Neural progenitor cell (in vitro differentiated cells): ENCODE data around the gene PHEX. TPM values are rescaled to one million over a fixed set of nuclear protein-coding genes. Genes with fewer than 3 reads are reported as not detected.

Source experiments
- DNase-seq: peaks from one replicate; pipeline ENCODE4 v3.0.0-alpha.2; 2016; ENCODE audit warnings: low spot score
- H2AFZ ChIP-seq: fragments of 200-600 bp; sonication (generic); replicated peaks from 2 replicates; pipeline ENCODE4 v1.6.1; 2016; ENCODE audit warnings: antibody characterized with exemption
- H3F3A ChIP-seq: fragments of 200-600 bp; sonication (generic); 2 replicates; pipeline ENCODE4 v1.6.1; 2016; ENCODE audit warnings: antibody characterized with exemption, low read depth
- H3K27ac ChIP-seq: fragments of 200-600 bp; sonication (generic); 2 replicates; pipeline ENCODE4 v1.5.1; 2016; ENCODE audit warnings: mild to moderate bottlenecking
- H3K27me3 ChIP-seq: fragments of 200-600 bp; sonication (generic); 2 replicates; pipeline ENCODE4 v1.6.1; 2016; ENCODE audit warnings: mild to moderate bottlenecking, moderate library complexity
- H3K36me3 ChIP-seq: fragments of 200-600 bp; sonication (generic); 2 replicates; pipeline ENCODE4 v1.5.1; 2016
- H3K4me1 ChIP-seq: fragments of 200-600 bp; sonication (generic); 2 replicates; pipeline ENCODE4 v1.6.1; 2016; ENCODE audit warnings: mixed run types
- H3K4me2 ChIP-seq: fragments of 200-600 bp; sonication (generic); 2 replicates; pipeline ENCODE4 v1.6.1; 2016
- H3K4me3 ChIP-seq: fragments of 200-600 bp; sonication (generic); 2 replicates; pipeline ENCODE4 v1.5.1; 2016
- H3K79me2 ChIP-seq: fragments of 200-600 bp; sonication (generic); 2 replicates; pipeline ENCODE4 v1.6.1; 2016; ENCODE audit warnings: low read depth
- H3K9ac ChIP-seq: fragments of 200-600 bp; sonication (generic); 2 replicates; pipeline ENCODE4 v1.6.1; 2016
- H3K9me3 ChIP-seq: fragments of 200-600 bp; sonication (generic); 2 replicates; pipeline ENCODE4 v1.5.1; 2016; ENCODE audit warnings: low read depth
- H4K20me1 ChIP-seq: fragments of 200-600 bp; sonication (generic); 2 replicates; pipeline ENCODE4 v1.6.1; 2016; ENCODE audit warnings: low read depth
- H3K27ac Mint-ChIP-seq: 3 replicates; pipeline ENCODE4 v1.8.0; 2021; ENCODE audit warnings: mixed read lengths
- H3K27me3 Mint-ChIP-seq: 2 replicates; pipeline ENCODE4 v1.8.0; 2022; ENCODE audit warnings: low read depth, mild to moderate bottlenecking, inconsistent platforms, moderate library complexity, mixed read lengths; ENCODE audit not compliant: insufficient read depth
- H3K36me3 Mint-ChIP-seq: 3 replicates; pipeline ENCODE4 v1.8.0; 2021; ENCODE audit warnings: mixed read lengths
- H3K4me1 Mint-ChIP-seq: 3 replicates; pipeline ENCODE4 v1.8.0; 2021; ENCODE audit warnings: mixed read lengths
- H3K4me3 Mint-ChIP-seq: 3 replicates; pipeline ENCODE4 v1.8.0; 2021; ENCODE audit warnings: mild to moderate bottlenecking, moderate library complexity, mixed read lengths
- H3K9me3 Mint-ChIP-seq: 3 replicates; pipeline ENCODE4 v1.8.0; 2020; ENCODE audit warnings: mixed read lengths
- CTCF ChIP-seq: fragments of 200-600 bp; sonication (generic); IDR thresholded peaks from 2 replicates; pipeline ENCODE4 v1.5.1; 2017; ENCODE audit warnings: antibody characterized with exemption, mild to moderate bottlenecking
- EZH2 ChIP-seq: fragments of 200-600 bp; sonication (generic); IDR thresholded peaks from 2 replicates; pipeline ENCODE4 v1.6.1; 2017; ENCODE audit warnings: antibody characterized with exemption, mild to moderate bottlenecking, moderate library complexity
- EZH2phosphoT487 ChIP-seq: fragments of 200-600 bp; sonication (generic); IDR thresholded peaks from 2 replicates; pipeline ENCODE4 v1.6.1; 2017; ENCODE audit warnings: antibody characterized with exemption
- total RNA-seq: library from RNA; depleted of rRNA; stranded (reverse); fragments of >200 nt; gene quantifications from 2 replicates; pipeline ENCODE4 v1.2.3, GENCODE V29; 2015; ENCODE audit warnings: low replicate concordance

PHEX gene
- total RNA-seq, 1 donor from 2014 or later, result 0.07 TPM

- Mint-ChIP-seq H3K4me3 (no peak overlapping the region), H3K27me3 (no peaks in the 10 kb centered on the region), H3K27ac (no peak overlapping the region), H3K4me1 (no peaks in the 10 kb centered on the region), H3K9me3 (no peaks in the 10 kb centered on the region), H3K36me3 (no peaks in the 10 kb centered on the region)
- Histone ChIP-seq H3K79me2 (no peaks in the 10 kb centered on the region), H4K20me1 (no peaks in the 10 kb centered on the region), H3F3A (no peaks in the 10 kb centered on the region), H3K27me3 (no peaks in the 10 kb centered on the region), H3K4me2 (no peak overlapping the region), H2AFZ (no peak overlapping the region), H3K9me3 (no peaks in the 10 kb centered on the region), H3K27ac (no peak overlapping the region), H3K4me1 (no peaks in the 10 kb centered on the region), H3K36me3 (no peaks in the 10 kb centered on the region), H3K9ac (no peak overlapping the region), H3K4me3 (no peak overlapping the region)
- no peak for DNase-seq
- TF ChIP-seq EZH2phosphoT487, result no peak
- TF ChIP-seq EZH2, result no peak
- TF ChIP-seq CTCF, result no peak
Measured at GRCh38 chrX:22117633-22118032, 85.5 kb downstream of the PHEX start.

GRCh38 chrX:22118161-22118830, 86.2 kb downstream of the PHEX start:
- no peak overlapping the region for H3K27ac ChIP-seq
- H3K79me2 ChIP-seq, result no peaks in the 10 kb centered on the region
- H2AFZ ChIP-seq, result no peak overlapping the region
- H3K9me3 ChIP-seq, result no peaks in the 10 kb centered on the region
- H3K4me3 Mint-ChIP-seq, result no peak overlapping the region
- no peak overlapping the region for H3K9ac ChIP-seq
- no peak overlapping the region for H3K4me3 ChIP-seq
- no peaks in the 10 kb centered on the region for H3K27me3 ChIP-seq
- H3K36me3 Mint-ChIP-seq, result no peaks in the 10 kb centered on the region
- H3K4me2 ChIP-seq, result no peak overlapping the region
- no peaks in the 10 kb centered on the region for H3K36me3 ChIP-seq
- no peaks in the 10 kb centered on the region for H4K20me1 ChIP-seq
- no peak for DNase-seq
- H3K4me1 Mint-ChIP-seq, result no peaks in the 10 kb centered on the region
- H3K27ac Mint-ChIP-seq, result no peak overlapping the region
- no peak for TF ChIP-seq EZH2
- no peak for TF ChIP-seq CTCF
- no peak for TF ChIP-seq EZH2phosphoT487
- H3K27me3 Mint-ChIP-seq, result no peaks in the 10 kb centered on the region
- no peaks in the 10 kb centered on the region for H3F3A ChIP-seq
- H3K4me1 ChIP-seq, result no peaks in the 10 kb centered on the region
- no peaks in the 10 kb centered on the region for H3K9me3 Mint-ChIP-seq

- H3K27ac Mint-ChIP-seq, result no peak overlapping the region
Measured at GRCh38 chrX:22121161-22121560, 89.0 kb downstream of the PHEX start.

More at GRCh38 chrX:22121161-22121560, 89.0 kb downstream of the PHEX start:
- H3F3A ChIP-seq, result no peaks in the 10 kb centered on the region
- H4K20me1 ChIP-seq, result no peaks in the 10 kb centered on the region
- H3K9me3 Mint-ChIP-seq, result no peaks in the 10 kb centered on the region
- H3K79me2 ChIP-seq, result no peaks in the 10 kb centered on the region
- H3K27me3 ChIP-seq, result no peaks in the 10 kb centered on the region
- no peak overlapping the region for H3K9ac ChIP-seq
- H3K4me3 ChIP-seq, result no peak overlapping the region
- no peaks in the 10 kb centered on the region for H3K4me1 Mint-ChIP-seq
- no peak for DNase-seq
- H3K36me3 ChIP-seq, result no peaks in the 10 kb centered on the region
- H3K27me3 Mint-ChIP-seq, result peaks cover 3% of the 10 kb centered on the region
- H3K4me3 Mint-ChIP-seq, result no peak overlapping the region
- H3K4me2 ChIP-seq, result no peak overlapping the region
- no peak overlapping the region for H2AFZ ChIP-seq
- TF ChIP-seq CTCF (no peak), EZH2 (no peak), EZH2phosphoT487 (no peak)
- no peaks in the 10 kb centered on the region for H3K4me1 ChIP-seq
- H3K9me3 ChIP-seq, result peaks cover 6% of the 10 kb centered on the region
- no peaks in the 10 kb centered on the region for H3K36me3 Mint-ChIP-seq
- no peak overlapping the region for H3K27ac ChIP-seq
